Heart left ventricle (tissue), 13 donors: Measurements from ENCODE around the gene KRAS.

Source experiments
- POLR2A ChIP-seq, 2 donors: fragments of 450-650 bp; IDR thresholded peaks; one replicate each; pipeline ENCODE4 v1.6.1; 2017; ENCODE audit warnings: antibody characterized with exemption in 2 of 2, mild to moderate bottlenecking in 2 of 2, moderate library complexity in 2 of 2
- TF ChIP-seq, protein P1 (sequence below), 12 donors: fragments of 200-600 bp; sonication (generic) in 4 of 12; IDR thresholded peaks; one replicate each; pipeline versions ENCODE4 v1.5.0 to v1.8.0; 2018 to 2022; ENCODE audit warnings: antibody characterized with exemption in 12 of 12, mild to moderate bottlenecking in 5 of 12
- donor health status: ischemic (EF 13 %, LVEDD 7.1; RV severe dilation, severe dysfunction).
- donor health status: DM: no; HTN: yes; CAD: no.
- donor health status: DM: no; HTN: no; CAD: no.
- donor health status: ischemic (EF 25% LVEDD 6.9; RV normal size, moderate dysfunction).
- donor health status: ischemic (EF 25% LVEDD 5.7; RV mildly dilated, moderate dysfunction).
- donor health status: ischemic (EF 35%, LVEDD 5.7; RV mildly dilated, moderate dysfunction).
- donor health status: nonischemic (EF 11% LVEDD 7.7; RV severe dilation, severe dysfunction).
- donor health status: DM: yes; HTN: yes; CAD: no.
- donor health status: PGD.
- donor health status: ischemic (EF 29% LVEDD 5.4; RV normal size, mild dysfunction).
- donor health status: nonischemic (EF 23%, LVEDD 6.1; RV moderate dilation, normal function).

GRCh38 chr12:25155022-25155576, 95.6 kb downstream of the KRAS start:
- TF ChIP-seq, protein P1, sequence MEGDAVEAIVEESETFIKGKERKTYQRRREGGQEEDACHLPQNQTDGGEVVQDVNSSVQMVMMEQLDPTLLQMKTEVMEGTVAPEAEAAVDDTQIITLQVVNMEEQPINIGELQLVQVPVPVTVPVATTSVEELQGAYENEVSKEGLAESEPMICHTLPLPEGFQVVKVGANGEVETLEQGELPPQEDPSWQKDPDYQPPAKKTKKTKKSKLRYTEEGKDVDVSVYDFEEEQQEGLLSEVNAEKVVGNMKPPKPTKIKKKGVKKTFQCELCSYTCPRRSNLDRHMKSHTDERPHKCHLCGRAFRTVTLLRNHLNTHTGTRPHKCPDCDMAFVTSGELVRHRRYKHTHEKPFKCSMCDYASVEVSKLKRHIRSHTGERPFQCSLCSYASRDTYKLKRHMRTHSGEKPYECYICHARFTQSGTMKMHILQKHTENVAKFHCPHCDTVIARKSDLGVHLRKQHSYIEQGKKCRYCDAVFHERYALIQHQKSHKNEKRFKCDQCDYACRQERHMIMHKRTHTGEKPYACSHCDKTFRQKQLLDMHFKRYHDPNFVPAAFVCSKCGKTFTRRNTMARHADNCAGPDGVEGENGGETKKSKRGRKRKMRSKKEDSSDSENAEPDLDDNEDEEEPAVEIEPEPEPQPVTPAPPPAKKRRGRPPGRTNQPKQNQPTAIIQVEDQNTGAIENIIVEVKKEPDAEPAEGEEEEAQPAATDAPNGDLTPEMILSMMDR (IDR thresholded peaks at IDR 0.05): peak; percentile 33 to 70 (median 51)
- no peak for TF ChIP-seq POLR2A (IDR thresholded peaks at IDR 0.05)
